Smooth muscle cell of the pulmonary artery (primary cell): Measurements from ENCODE around the gene GHITM. TPM values are rescaled to one million over a fixed set of nuclear protein-coding genes. Genes with fewer than 3 reads are reported as not detected.

Experiments used
- total RNA-seq: library from RNA; depleted of rRNA; stranded (reverse); fragments of >200 nt; gene quantifications from 2 replicates; pipeline ENCODE4 v1.2.3, GENCODE V29; 2014

GHITM gene
- total RNA-seq, result 172 and 189 TPM in 2 replicates

GRCh38 chr10:84139126-84140035 is at the start of gene GHITM:
Gene GHITM (plus strand): TSS chr10:84139509. CDS start chr10:84141501, 1,992 bp downstream.

GRCh38 chr10:84173501-84173929 is 34.2 kb downstream of the GHITM start, which contains the start of gene GPR15LG:
Gene GPR15LG (plus strand): TSS chr10:84173801. CDS start chr10:84173852, 51 bp downstream.

GRCh38 chr10:84194424-84195043 is 55.2 kb downstream of the GHITM start, which contains the start of gene CDHR1:
Gene CDHR1 (plus strand): TSS chr10:84194537. CDS start chr10:84194761, 224 bp downstream.

Other genes with a start within 250 kb of the GHITM start
- not detected in 2 replicates for gene GPR15LG, start 34.3 kb downstream of the GHITM start, total RNA-seq
- gene CDHR1, start 55.0 kb downstream of the GHITM start, total RNA-seq, result under 0.01 and 0.20 TPM in 2 replicates
- gene LRIT2, start 86.0 kb downstream of the GHITM start, total RNA-seq, result not detected in 2 replicates
- not detected in 2 replicates for gene LRIT1, start 102.0 kb downstream of the GHITM start, total RNA-seq
- not detected in 2 replicates for gene RGR, start 105.5 kb downstream of the GHITM start, total RNA-seq
- gene CCSER2, start 189.1 kb downstream of the GHITM start, total RNA-seq, result 30.2 and 32.5 TPM in 2 replicates